Hematopoietic multipotent progenitor cell treated with erythropoietin and hydrocortisone succinate and interleukin-3 and kit ligand, for 17 days (in vitro differentiated cells): Measurements from ENCODE around the gene RPF1.
"Not testable (repeated sequence)": the region's sequence is repeated elsewhere in the genome, so short reads cannot be mapped to it uniquely, and the experiment has no call there.

Experiments used
- DNase-seq: peaks from one replicate; pipeline ENCODE4 v3.0.0-alpha.2; 2015; ENCODE audit warnings: low spot score

RPF1 gene

DNA sequence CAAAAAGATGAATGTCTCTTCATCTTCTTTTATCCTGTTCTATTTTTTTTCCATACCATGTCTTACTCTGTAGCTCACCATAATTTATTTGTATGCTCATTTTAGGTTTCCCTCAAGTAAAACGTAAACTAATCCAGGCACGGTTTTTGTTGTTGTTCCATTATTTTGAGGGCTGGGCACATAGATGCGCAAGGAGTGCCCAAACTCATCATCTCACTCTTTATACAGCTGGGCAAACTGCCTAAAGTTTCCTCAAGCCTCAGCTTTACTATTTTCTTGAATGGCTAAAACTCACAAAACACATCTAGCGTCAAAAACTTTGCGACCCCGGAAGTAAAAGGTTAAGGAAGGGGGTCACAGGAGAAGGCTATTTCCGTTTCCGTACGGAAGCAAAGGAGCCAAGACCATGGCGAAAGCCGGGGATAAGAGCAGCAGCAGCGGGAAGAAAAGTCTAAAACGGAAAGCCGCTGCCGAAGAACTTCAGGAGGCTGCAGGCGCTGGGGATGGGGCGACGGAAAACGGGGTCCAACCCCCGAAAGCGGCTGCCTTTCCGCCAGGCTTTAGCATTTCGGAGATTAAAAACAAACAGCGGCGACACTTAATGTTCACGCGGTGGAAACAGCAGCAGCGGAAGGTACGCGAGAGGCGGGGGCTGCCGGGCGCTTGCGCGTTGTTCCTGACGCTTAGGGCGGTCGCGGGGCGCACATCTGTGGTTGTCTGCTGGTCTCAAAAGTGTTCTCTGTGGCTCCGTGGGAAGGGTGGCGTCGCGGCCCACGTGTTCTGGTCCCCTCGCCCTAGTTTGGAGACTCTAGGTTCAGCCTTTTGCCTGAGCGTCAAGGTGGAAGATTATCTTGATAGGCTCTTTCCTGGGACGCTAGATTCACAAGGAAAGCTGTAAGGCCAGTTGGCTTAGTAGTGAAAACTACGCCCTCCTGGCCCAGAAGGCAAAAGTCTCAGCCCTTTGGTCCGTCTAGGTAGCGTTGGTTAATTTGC lies at the start of gene RPF1:
Gene RPF1, plus strand, starts transcription at position 391 of the 993 bp plus-strand sequence. Its CDS starts 16 bp downstream, at position 407.
- DNase-seq = peak; percentile 52

DNA sequence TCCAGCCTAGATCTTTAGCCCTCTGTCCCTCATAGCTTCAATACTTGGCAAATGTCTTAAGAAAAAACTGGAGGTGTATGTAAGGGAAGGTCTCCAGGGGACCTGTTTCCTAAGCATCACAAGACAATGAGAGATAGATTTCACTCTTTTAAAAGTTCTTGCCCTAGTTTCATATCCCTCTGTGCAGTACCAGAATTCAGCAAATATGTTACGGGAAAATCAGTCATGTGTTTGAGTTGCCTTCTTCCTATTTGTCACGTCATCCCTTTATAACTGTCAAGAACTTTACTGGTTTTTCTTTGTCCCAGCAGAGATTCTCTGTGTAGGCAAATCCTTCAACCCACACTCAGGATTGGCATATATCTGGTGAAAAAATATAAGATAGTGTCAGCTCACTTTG lies 48.5 kb upstream of the RPF1 start:
- no peak for DNase-seq

- DNase-seq = peak; percentile 37
These were observed 45.6 kb upstream of the RPF1 start for GRCh38 chr1:84433258-84434080.

- DNase-seq = no peak
These were observed 44.8 kb upstream of the RPF1 start for GRCh38 chr1:84434081-84434769.

GRCh38 chr1:84434801-84435549 lies 44.1 kb upstream of the RPF1 start:
- no peak for DNase-seq

DNA sequence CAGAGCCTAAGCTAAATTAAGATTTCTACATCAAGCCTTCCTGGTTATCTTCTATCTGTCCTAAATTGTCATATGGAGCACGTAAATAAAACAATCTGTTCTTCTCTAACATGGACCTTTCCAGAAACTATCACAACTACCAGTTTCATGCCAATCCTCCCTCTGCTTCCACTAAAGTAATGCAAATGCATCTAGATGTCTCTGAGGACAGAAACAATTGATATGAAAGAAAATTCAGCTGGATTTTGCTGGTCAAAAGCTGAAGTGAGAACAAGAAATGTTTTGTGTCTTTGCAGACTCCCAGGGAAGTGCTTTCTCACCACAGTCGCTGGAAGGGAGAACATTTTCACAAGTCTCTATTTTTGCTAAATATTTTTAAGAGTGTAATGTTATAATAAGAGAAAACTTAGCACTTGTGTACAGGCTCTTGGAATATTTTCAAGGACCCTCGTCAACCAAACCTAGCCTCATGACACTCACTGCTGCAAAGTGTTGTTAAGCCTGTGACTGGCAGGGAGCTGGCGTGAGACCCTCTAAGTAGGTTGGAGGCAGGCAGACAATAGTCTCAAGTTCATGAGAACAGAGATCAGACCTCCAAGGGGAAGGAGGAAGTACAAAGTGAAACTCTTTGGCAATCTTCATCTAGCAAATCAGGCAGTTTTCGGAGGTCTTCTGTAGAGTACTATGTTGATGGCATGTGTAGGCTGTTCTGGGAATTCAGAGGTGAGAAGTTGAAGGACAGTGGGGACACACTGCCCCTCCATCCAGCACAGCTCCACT lies 42.0 kb upstream of the RPF1 start:
- no peak for DNase-seq

DNA sequence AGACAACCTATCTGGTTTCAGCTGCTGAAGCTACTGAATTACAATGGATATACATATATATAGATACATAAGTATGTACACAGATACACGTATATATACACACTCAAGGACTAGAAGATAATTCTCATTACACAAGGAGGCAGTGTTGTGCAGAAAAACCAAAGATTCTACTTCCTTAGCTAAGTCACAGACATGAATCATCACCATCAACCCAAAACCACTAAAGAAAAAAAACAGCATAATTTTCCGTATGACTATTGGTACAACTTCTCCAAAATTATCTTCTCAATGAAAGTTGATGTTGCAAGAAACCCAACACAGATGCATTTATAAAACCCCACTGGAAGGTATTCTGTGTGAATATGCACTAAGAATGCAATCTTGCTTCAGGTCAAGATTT lies 36.8 kb upstream of the RPF1 start:
- DNase-seq = peak; percentile 71

- DNase-seq = not testable (repeated sequence)
These were observed 36.1 kb upstream of the RPF1 start for GRCh38 chr1:84442747-84443646.

DNA sequence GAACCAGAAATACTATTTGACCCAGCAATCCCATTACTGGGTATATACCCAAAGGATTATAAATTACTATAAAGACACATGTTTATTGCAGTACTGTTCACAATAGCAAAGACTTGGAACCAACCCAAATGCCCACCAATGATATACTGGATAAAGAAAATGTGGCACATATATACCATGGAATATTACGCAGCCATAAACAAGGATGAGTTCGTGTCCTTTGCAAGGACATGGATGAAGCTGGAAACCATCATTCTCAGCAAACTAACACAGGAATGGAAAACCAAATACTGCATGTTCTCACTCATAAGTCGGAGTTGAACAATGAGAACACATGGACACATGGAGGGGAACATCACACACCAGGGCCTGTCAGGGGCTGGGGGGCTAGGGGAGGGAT lies 30.4 kb upstream of the RPF1 start:
- not testable (repeated sequence) for DNase-seq

DNA sequence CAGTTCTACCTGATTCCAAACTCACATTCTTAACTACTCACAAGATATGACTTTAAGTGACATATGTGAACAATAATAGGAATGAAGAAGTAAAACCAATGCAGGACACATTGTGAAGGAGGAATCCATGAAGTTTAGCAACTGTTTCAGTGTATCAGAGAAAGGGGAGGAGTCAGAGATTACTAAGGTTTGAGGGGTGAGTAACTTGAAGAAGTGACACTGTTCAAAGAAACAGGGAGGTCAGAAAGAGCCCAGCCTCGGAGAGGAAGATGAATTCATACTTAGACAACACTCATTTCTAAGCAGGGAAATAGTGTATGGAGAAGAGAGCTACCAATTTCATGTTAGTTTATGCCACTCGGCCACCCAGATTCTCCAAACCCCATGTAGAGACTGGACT lies 28.2 kb upstream of the RPF1 start:
- DNase-seq = no peak

- no peak for DNase-seq
These were observed 26.6 kb upstream of the RPF1 start for GRCh38 chr1:84452436-84452835.

GRCh38 chr1:84462118-84462517 lies 16.9 kb upstream of the RPF1 start:
- no peak for DNase-seq

GRCh38 chr1:84467298-84467697 lies 11.8 kb upstream of the RPF1 start:
- no peak for DNase-seq

- DNase-seq = no peak
These were observed 2.8 kb upstream of the RPF1 start for GRCh38 chr1:84476225-84476624.

DNA sequence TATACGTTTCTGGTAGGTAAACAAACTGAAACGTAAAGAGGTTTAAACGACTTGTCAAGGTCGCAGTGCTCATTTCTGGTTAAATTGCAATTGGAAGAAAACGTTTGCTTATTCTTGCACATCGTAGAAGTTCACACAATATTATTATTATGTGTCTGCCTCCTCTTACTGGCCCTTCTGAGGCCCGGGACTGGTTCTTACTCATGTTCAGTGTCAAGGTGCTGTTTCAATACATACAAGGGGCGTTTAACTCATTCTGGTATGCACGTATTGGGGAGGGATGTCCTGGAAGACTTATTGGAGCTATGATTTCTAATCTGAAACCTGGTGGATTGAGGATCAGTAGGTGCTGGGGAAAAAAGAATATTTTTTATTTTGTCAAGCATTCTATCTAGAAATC lies 932 bp downstream of the RPF1 start:
- no peak for DNase-seq

DNA sequence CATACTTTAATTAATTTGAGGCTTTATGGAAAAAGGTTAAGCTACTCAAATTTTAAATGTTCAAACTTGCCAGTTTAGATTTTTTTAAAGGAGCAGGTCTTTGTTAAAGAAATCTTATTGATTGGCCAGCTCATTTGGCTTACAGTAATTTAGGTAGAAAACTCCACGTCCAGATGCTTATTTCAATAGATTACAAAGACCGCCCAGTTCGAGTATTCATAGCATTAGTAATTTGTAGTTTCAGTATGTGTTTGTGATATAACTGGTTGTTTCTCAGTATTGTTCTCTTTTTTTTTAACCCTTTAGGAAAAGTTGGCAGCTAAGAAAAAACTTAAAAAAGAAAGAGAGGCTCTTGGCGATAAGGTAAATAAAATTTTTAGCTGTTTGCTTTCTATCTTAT lies 1.6 kb downstream of the RPF1 start:
- DNase-seq = no peak

DNA sequence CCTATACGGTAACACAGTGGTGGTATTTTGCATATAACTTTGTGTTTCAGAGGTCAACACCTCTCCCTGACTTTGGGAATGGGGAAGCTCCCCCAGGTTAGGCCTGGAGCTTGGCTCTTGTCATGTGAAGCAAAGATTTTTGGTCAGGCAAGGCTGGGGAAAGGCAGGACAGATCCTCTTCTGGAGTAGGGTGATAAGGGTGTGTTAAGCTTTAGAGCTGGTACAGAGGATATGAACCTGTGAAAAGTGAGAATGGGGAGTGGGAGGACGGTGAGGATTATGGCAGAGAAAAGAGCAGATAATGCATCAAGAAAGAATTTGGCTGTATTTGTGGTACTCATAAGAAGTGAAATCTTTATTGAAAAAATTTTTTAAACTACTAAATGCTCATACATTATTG lies 2.3 kb downstream of the RPF1 start:
- DNase-seq = no peak

DNA sequence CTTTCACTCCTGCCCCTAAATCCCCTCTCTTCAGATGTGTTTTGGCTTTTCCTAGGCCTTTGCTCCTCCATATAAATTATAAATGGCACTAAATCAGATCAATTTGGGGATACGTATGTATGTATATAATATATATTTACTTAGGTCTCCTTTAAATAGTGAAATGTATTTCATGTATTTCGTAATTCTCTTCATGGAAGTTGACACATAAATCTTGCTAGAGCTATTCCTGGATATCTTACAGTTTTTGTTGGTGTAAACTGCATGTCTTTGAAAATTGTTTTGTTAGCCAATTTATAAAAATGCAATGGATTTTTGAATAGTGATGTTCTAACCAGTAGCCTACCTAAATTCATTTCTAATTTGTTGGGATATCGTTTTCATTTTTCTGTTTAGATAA lies 9.0 kb downstream of the RPF1 start:
- DNase-seq = no peak

- DNase-seq = no peak
These were observed 10.7 kb downstream of the RPF1 start for GRCh38 chr1:84489766-84490165.

GRCh38 chr1:84492726-84493125 lies 13.7 kb downstream of the RPF1 start:
- DNase-seq = no peak
